IgD-negative memory B cell (primary cell): ENCODE results near the gene ALDOC. TPM values are rescaled to one million over a fixed set of nuclear protein-coding genes. Genes with fewer than 3 reads are reported as not detected.
A peak's percentile ranks its signal among the peaks of the same experiment; 100 is the strongest.
"Not testable (repeated sequence)": the region's sequence is repeated elsewhere in the genome, so short reads cannot be mapped to it uniquely, and the experiment has no call there.

ENCODE experiments used
- H3K27ac Mint-ChIP-seq, 3 donors: one replicate each; pipeline ENCODE4 v1.8.0; 2020 to 2022; ENCODE audit warnings: mild to moderate bottlenecking in 3 of 3, mixed read lengths in 3 of 3, moderate library complexity in 1 of 3
- H3K27me3 Mint-ChIP-seq: one replicate; pipeline ENCODE4 v1.8.0; 2021; ENCODE audit warnings: mixed read lengths
- H3K36me3 Mint-ChIP-seq: one replicate; pipeline ENCODE4 v1.8.0; 2020; ENCODE audit warnings: mild to moderate bottlenecking, mixed read lengths
- H3K4me1 Mint-ChIP-seq, 3 donors: one replicate each; pipeline ENCODE4 v1.8.0; 2020 to 2022; ENCODE audit warnings: mixed read lengths in 3 of 3, mild to moderate bottlenecking in 1 of 3
- H3K4me3 Mint-ChIP-seq, 4 donors: one replicate each; pipeline ENCODE4 v1.8.0; 2020 to 2022; ENCODE audit warnings: mild to moderate bottlenecking in 4 of 4, mixed read lengths in 4 of 4, moderate library complexity in 3 of 4
- H3K9me3 Mint-ChIP-seq, 3 donors: one replicate each; pipeline ENCODE4 v1.8.0; 2020 to 2021; ENCODE audit warnings: mixed read lengths in 3 of 3, mild to moderate bottlenecking in 1 of 3
- polyA plus RNA-seq: library from polyadenylated mRNA; unstranded; fragments of 300-500 nt; fragmentation: Illumina TruSeq; gene quantifications from one replicate; pipeline ENCODE4 v1.2.3, GENCODE V29; 2021

The ALDOC gene
- polyA plus RNA-seq, 1 donor from 2014 or later, result 28.0 TPM

DNA sequence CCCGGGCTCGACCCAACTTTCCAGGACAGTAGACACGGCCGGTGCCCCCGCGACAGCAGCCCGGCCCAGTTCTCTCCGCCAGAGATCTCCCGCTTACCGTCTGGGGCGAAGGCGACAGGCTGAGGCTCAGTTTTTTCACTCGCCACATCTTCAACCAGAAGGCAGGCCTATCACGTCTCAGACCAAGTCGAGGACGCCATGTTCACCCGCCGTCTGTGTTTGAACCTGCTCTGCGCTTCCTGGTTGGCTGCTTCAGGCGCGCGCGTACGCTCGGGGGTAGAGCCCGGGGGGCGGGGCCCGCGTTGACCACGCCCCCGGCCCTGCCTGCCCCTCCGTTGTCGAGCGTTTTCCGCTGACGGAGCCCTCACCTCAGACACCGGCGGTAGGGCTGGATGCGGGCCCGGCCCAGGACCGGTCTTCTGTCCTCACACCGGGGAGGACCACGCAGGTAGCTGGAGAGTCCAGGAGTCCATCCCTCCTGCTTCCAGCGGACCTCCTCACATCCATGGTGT lies 22.2 kb upstream of the ALDOC start, which contains the start of gene SPAG5:
Gene SPAG5 (minus strand): TSS at position 227 of the 512 bp plus-strand sequence. CDS start 79 bp downstream, at position 148.
- Mint-ChIP-seq H3K27ac (peak within 1 kb of the TSS; percentile 92 to 98 (median 93)), H3K9me3 (no peaks in the 10 kb centered on the region), H3K4me3 (peak within 1 kb of the TSS; percentile 86 to 98 (median 94)), H3K27me3 (no peaks in the 10 kb centered on the region), H3K4me1 (peaks cover 6 to 20% (median 20%) of the 10 kb centered on the region in 3 donors), H3K36me3 (no peaks in the 10 kb centered on the region)

DNA sequence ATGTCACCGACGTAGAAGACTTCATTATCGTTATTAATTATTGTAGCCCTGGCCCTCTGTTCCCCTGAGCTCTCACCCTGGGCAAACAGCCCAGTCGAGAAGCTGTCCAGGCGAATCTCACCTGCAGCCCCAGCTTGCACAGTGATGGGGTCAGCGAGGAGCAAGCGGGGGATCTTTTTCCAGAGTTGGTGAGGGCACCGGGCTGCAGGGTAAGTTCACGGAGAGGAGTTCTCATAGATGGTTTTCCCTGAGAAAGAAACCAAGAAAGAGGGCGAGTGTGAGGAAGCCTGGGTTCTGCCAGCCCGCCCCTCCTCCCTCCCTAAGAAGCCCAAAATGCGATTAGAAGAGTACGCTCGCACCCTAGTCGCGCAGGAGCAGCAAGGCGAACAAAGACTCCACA lies 21.7 kb upstream of the ALDOC start:
- Mint-ChIP-seq H3K27me3 (no peaks in the 10 kb centered on the region), H3K36me3 (no peaks in the 10 kb centered on the region), H3K27ac (peak overlapping the region; percentile 92 to 98 (median 93)), H3K4me3 (peak overlapping the region; percentile 86 to 98 (median 94)), H3K9me3 (no peaks in the 10 kb centered on the region), H3K4me1 (peaks cover 6 to 20% (median 20%) of the 10 kb centered on the region in 3 donors)

DNA sequence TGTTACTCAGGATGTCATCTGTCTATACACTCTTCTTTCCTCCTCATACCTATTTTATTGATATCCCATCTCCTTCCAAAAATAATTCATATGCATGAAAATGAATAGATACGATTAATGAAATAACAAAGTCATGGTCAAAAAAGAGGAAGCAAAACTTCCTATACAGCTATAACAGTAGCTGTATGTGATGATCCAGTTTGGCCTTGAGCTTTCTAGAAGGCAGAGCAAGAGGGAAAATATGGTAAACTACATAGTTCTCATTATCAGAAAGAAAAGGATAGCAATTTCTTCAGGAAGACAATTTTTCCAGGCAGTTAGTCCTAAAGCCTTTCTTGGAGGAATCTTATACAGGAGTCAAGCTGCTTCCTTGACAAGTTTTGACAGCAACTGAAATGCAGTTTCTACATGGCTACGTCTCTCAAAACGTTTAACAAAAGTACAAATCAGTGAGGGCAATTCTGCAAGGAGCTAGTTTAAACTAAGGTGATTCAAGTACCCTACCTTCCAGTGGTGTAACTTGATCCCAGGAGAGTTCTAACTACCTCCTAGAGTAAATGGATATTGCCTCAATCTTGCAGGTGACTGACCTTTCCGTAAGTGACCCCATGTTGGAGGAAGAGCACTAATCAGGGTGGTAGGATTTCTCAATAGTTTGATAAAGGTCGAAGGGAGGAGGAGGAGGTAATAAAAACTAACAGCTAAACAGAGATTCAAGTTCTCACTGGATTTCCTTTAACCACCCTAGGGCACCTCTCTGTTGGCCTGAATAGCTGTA lies 21.1 kb upstream of the ALDOC start:
- Mint-ChIP-seq H3K4me3 (peak overlapping the region; percentile 86 to 98 (median 94)), H3K9me3 (no peaks in the 10 kb centered on the region), H3K27ac (peak overlapping the region in 1 of 3 donors; percentile 92), H3K36me3 (no peaks in the 10 kb centered on the region), H3K4me1 (peaks cover 6 to 20% (median 20%) of the 10 kb centered on the region in 3 donors), H3K27me3 (no peaks in the 10 kb centered on the region)

DNA sequence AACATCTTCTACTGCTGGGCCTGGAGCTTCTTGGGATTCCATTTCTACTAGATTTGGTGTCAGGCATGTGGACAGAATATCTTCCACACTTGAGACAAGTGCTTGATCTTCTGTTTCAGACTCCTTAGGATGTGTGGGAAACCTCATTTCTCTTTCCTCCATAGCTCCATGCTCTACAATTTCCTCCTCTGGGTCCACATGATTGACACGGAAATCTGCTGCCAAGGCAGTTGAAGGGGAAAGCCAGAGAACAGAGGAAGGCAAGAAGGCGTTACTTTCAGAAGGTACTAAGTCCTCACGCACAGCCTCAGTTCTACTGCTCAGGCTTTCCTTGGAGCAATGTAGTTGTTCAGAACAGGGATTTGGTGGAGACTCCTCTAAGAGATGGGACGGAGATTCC lies 15.6 kb upstream of the ALDOC start:
- Mint-ChIP-seq H3K4me3 (no peak overlapping the region), H3K9me3 (no peaks in the 10 kb centered on the region), H3K36me3 (peaks cover 3% of the 10 kb centered on the region), H3K4me1 (peaks cover 0 to under 1% (median under 1%) of the 10 kb centered on the region in 3 donors), H3K27ac (no peak overlapping the region), H3K27me3 (no peaks in the 10 kb centered on the region)

DNA sequence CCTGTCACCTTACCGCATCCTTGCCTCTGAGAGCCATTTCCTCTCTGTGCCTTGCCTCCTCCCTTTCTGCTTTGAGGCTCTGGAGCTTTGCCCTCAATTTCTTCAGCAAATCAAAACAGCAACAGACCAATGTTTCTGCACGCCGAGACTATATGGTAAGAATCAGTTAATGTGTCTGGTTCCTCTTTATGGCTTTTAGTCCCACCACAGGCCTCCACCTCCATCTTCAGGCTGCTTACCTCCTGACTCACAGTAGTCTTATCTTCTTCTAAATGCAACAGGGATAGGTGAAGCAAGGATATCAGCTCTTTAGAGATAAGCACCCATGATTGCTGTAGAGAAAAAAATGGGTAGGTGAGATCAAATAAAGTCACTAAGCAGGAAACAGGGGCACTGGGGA lies 9.2 kb upstream of the ALDOC start:
- Mint-ChIP-seq H3K36me3 (peaks cover 5% of the 10 kb centered on the region), H3K27me3 (no peaks in the 10 kb centered on the region), H3K9me3 (no peaks in the 10 kb centered on the region), H3K27ac (no peak overlapping the region), H3K4me3 (no peak overlapping the region), H3K4me1 (no peaks in the 10 kb centered on the region)

DNA sequence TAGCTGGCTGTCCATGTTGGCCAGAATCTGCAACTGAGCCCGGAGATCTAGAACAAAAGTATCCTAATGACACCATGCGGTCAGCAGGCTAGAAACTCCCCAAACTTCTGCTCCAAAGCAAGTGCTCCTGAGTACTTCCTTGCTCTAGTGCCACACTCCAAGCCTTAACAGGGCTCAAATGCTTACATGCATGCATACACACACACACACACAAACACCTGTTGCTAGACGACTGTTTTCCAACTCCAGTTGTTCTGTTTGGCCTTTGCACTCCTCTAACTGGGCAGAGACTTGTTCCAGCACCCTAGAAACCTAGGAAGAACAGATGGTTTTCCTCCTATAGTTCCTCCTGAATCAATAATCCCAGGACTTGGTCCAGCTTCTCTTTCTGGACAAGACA lies 7.7 kb upstream of the ALDOC start:
- no peaks in the 10 kb centered on the region for H3K27me3 Mint-ChIP-seq
- peaks cover 5% of the 10 kb centered on the region for H3K36me3 Mint-ChIP-seq
- H3K4me3 Mint-ChIP-seq, result no peak overlapping the region
- no peak overlapping the region for H3K27ac Mint-ChIP-seq
- no peaks in the 10 kb centered on the region for H3K4me1 Mint-ChIP-seq
- no peaks in the 10 kb centered on the region for H3K9me3 Mint-ChIP-seq

DNA sequence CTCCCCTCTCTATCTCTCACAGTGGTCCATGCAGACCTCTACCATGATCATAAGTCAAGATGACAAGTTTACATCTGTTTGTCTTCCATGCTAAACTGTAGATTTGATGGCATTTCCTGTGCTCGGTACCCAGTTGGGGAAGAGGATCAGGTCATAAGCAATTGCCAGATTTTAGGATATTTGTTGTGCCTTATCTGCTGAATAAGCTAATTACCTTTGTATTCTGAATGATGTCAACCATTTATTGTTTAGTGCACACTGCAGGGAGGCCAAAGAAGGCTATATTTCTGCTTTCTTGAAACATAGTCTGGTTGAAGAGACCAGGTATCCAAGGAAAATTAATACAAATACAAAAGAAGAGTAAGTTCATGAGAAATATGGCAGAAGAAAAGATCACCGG lies 5.8 kb upstream of the ALDOC start:
- no peaks in the 10 kb centered on the region for H3K9me3 Mint-ChIP-seq
- peaks cover 1% of the 10 kb centered on the region for H3K36me3 Mint-ChIP-seq
- no peak overlapping the region for H3K4me3 Mint-ChIP-seq
- H3K4me1 Mint-ChIP-seq, result no peaks in the 10 kb centered on the region
- H3K27ac Mint-ChIP-seq, result no peak overlapping the region
- H3K27me3 Mint-ChIP-seq, result no peaks in the 10 kb centered on the region

DNA sequence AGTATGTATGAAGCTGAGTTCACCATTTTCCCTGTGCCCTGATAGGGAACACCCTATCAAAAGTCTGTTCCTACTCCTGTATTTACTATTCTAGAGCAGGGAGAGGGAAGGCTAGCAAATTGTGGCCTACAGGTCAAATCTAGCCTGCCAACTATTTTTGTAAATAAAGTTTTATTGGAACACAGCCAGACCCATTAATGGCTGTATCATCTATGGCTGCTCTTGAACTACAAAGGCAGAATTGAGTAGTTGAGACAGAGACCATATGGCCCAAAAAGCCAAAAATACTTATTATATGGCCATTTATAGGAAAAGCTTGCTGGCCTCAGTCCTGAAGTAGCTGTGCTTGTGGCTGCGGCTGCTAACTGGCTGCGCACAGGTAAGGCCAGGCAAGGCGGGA lies 4.3 kb upstream of the ALDOC start:
- peak overlapping the region in 1 of 3 donors; percentile 48 for H3K27ac Mint-ChIP-seq
- no peaks in the 10 kb centered on the region for H3K9me3 Mint-ChIP-seq
- H3K4me3 Mint-ChIP-seq, result peak overlapping the region in 1 of 4 donors; percentile 2
- H3K36me3 Mint-ChIP-seq, result no peaks in the 10 kb centered on the region
- no peaks in the 10 kb centered on the region for H3K27me3 Mint-ChIP-seq
- peaks cover 6 to 9% (median 7%) of the 10 kb centered on the region in 3 donors for H3K4me1 Mint-ChIP-seq

DNA sequence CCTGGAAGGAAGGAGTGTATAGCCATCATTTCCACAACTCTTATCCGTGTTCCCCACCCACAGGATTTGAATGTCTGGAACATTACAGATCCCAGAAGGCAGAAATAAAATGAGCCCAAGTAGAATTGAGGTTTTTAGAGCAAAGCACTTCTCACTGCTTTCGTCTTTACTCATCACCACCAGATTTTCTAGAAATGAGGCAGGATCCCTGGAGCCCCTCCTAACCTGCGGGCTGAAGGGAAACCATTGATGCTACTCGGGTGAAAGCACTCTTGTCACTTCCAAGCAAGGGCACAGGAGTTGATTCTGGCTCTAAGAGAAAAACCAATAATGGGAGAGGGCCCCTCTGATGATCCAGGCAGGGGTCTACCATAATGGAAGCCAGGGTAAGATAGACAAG lies 2.8 kb upstream of the ALDOC start:
- H3K4me1 Mint-ChIP-seq, result peaks cover 6 to 10% (median 9%) of the 10 kb centered on the region in 3 donors
- no peaks in the 10 kb centered on the region for H3K9me3 Mint-ChIP-seq
- H3K4me3 Mint-ChIP-seq, result no peak overlapping the region
- no peaks in the 10 kb centered on the region for H3K36me3 Mint-ChIP-seq
- H3K27me3 Mint-ChIP-seq, result no peaks in the 10 kb centered on the region
- H3K27ac Mint-ChIP-seq, result no peak overlapping the region

DNA sequence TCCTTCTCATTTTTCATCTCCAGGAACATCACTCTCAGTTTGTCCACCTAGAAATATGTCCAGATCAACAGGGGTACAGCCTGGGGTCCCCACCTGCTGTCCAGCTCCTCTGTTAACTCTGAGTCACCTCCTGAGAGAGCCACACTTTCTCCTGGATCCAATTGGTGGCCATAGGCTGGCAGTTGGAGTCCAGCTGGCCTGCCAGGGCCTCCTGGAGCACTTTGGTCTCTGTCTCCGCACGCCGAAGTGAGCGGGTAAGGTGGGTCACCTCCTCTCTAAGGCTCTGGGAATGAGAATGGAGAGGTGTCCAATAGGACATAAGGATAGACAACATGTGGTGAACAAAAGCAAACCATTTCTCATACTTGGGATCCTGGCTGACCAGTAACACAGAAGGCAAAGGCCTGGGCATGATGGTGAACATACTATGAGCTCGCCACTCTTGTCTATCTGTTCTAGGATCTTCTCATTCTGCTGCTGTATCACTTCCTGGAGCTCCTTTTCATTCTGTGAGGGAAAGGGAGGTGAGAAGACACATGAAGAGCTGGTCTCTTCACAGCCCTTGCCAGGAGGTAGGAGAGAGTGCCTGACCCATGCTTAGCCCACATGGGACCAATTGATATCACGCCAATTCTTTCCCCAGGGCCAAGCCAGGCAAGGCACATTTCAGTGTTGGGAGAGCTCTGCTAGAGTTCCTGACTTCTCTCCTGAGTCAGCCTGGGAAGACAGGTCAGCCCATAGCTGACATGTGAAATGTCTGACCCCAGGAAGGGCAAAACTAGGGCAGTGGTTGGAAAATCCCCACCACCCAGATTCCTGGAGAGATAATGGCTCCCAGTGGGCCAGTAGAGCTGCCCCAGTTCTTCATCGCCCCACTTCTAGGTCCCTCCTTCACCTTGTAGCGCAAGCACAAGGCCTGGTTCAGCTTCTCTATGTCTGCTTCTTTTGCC lies 1.8 kb upstream of the ALDOC start:
- peak overlapping the region in 1 of 4 donors; percentile 54 for H3K4me3 Mint-ChIP-seq
- no peaks in the 10 kb centered on the region for H3K27me3 Mint-ChIP-seq
- peaks cover 6 to 10% (median 9%) of the 10 kb centered on the region in 3 donors for H3K4me1 Mint-ChIP-seq
- H3K9me3 Mint-ChIP-seq, result no peaks in the 10 kb centered on the region
- H3K36me3 Mint-ChIP-seq, result no peaks in the 10 kb centered on the region
- no peak overlapping the region for H3K27ac Mint-ChIP-seq

DNA sequence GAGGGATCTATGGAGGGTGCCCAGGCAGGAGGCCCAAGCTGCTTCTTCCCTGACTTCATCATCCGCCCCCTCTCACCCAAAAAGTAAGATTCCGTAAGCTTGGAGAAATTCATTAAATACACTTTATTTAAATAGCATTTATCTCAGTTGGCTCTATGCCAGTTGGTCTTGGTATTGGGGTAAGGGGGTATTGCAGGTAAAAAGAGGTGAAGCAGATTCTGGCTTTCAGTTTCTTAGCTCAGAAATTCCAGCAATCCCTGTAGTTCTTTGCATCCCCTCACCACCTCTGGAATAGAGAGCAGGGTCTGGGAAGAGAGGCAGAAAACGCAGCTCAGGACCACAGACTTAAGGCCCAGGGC lies 750 bp upstream of the ALDOC start:
- no peak overlapping the region for H3K27ac Mint-ChIP-seq
- no peaks in the 10 kb centered on the region for H3K36me3 Mint-ChIP-seq
- no peaks in the 10 kb centered on the region for H3K9me3 Mint-ChIP-seq
- peaks cover 9 to 12% (median 10%) of the 10 kb centered on the region in 3 donors for H3K4me1 Mint-ChIP-seq
- H3K27me3 Mint-ChIP-seq, result no peaks in the 10 kb centered on the region
- H3K4me3 Mint-ChIP-seq, result peak overlapping the region in 1 of 4 donors; percentile 96

DNA sequence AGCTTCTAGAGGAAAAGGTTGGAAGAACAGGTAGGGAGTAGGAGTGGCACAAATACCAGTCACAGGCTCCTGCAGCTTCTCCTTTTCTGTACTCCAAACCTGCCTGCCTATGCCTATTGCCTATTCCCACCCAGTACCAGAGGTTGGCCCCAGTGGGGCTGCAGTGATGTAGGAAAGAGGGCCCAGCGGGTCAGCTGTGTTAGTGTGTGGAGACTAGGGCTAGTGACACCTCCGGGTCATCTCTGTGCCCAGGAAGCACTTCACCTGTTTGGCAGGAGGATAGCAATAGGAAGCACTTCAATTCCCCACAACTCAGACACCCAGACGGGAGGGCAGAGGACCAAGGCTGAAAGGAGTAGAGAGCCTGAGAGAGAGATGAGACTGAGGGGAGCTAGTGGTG lies 679 bp downstream of the ALDOC start:
- Mint-ChIP-seq H3K4me3 (peak overlapping the region; percentile 49 to 96 (median 85)), H3K4me1 (peaks cover 13 to 22% (median 15%) of the 10 kb centered on the region in 3 donors)
- not testable (repeated sequence) for H3K27ac Mint-ChIP-seq, H3K27me3 Mint-ChIP-seq, H3K9me3 Mint-ChIP-seq, H3K36me3 Mint-ChIP-seq

DNA sequence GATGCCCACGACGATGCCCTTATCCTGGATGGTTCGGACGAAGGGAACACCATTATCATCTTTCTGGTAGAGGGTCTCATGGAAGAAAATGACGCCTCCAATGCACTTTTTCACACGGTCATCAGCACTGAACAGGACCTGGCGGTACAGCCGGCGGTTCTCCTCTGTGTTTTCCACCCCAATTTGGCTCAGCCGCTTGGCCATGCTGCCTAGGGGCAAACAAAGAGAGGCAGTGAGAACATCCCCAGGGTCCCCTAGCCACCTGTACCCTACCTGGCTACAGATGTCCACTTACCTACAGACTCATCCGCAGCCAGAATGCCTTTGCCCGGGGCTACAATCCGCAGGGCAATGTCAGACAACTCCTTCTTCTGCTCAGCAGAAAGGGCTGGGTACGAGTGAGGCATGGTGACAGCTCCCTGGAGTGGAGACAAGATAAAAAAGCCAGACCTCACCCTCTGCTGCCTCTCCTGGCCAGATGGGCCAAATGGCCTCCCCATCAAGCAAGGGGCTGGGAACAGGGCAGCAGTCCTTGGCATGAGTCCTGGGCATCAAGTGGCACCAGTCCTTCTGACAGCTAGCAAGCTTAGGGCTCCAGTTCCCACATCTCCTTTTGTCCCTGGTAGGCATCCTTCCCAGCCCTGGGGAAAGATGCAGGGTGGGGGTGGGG lies 1.4 kb downstream of the ALDOC start:
- H3K9me3 Mint-ChIP-seq, result no peaks in the 10 kb centered on the region
- H3K4me3 Mint-ChIP-seq, result peak overlapping the region in 1 of 4 donors; percentile 99
- H3K36me3 Mint-ChIP-seq, result no peaks in the 10 kb centered on the region
- H3K4me1 Mint-ChIP-seq, result peaks cover 17 to 28% (median 20%) of the 10 kb centered on the region in 3 donors
- no peak overlapping the region for H3K27ac Mint-ChIP-seq
- H3K27me3 Mint-ChIP-seq, result no peaks in the 10 kb centered on the region

DNA sequence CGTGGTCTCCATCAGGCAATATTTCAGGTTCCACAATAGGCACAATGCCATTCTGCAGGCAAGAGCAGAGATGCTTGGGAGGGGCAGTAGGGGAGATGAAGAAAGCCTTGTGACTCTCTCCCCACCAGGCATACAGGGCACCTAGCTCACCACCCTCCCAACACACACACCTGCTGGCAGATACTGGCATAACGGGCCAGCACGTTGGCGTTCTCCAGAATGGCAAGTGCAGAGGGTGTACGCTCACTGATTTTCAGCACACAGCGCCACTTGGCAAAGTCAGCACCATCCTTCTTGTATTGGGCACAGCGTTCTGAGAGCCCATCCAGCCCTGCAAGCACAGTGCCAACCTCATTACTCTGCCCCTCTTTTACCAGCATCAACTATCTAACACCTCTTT lies 2.2 kb downstream of the ALDOC start:
- Mint-ChIP-seq H3K27ac (no peak overlapping the region), H3K4me1 (peaks cover 22 to 35% (median 25%) of the 10 kb centered on the region in 3 donors), H3K4me3 (peak overlapping the region in 3 of 4 donors; percentile 41 to 99 (median 54)), H3K27me3 (no peaks in the 10 kb centered on the region), H3K36me3 (no peaks in the 10 kb centered on the region), H3K9me3 (no peaks in the 10 kb centered on the region)
